Measurements from ENCODE around the gene IAPP.
"Not testable (repeated sequence)": the region's sequence is repeated elsewhere in the genome, so short reads cannot be mapped to it uniquely, and the experiment has no call there.

The IAPP gene

GRCh38 chr12:21350975-21351374 is 21.7 kb upstream of the IAPP start:
- no peak for TF ChIP-seq CTCF (conservative IDR thresholded peaks at IDR 0.05; ENCODE audit: low read depth, low read length)
- DNase-seq (ENCODE audit: low read depth) = no peak
- H3K4me3 ChIP-seq (ENCODE audit: low read length) = no peak overlapping the region

- H3K4me3 ChIP-seq (ENCODE audit: low read length) = no peak overlapping the region
- DNase-seq (ENCODE audit: low read depth) = no peak
- TF ChIP-seq CTCF (conservative IDR thresholded peaks at IDR 0.05; ENCODE audit: low read depth, low read length) = no peak
These were observed 19.2 kb upstream of the IAPP start for GRCh38 chr12:21353487-21353886.

- no peak for TF ChIP-seq CTCF (conservative IDR thresholded peaks at IDR 0.05; ENCODE audit: low read depth, low read length)
- DNase-seq (ENCODE audit: low read depth) = no peak
- H3K4me3 ChIP-seq (ENCODE audit: low read length) = no peak overlapping the region
These were observed 18.8 kb upstream of the IAPP start for GRCh38 chr12:21353948-21354347.

GRCh38 chr12:21354641-21355040 is 18.1 kb upstream of the IAPP start:
- no peak for TF ChIP-seq CTCF (conservative IDR thresholded peaks at IDR 0.05; ENCODE audit: low read depth, low read length)
- no peak overlapping the region for H3K4me3 ChIP-seq (ENCODE audit: low read length)
- no peak for DNase-seq (ENCODE audit: low read depth)

- not testable (repeated sequence) for H3K4me3 ChIP-seq (ENCODE audit: low read length); DNase-seq (ENCODE audit: low read depth)
These were observed 12.1 kb upstream of the IAPP start for GRCh38 chr12:21360632-21361031.

GRCh38 chr12:21369141-21369980 is 3.3 kb upstream of the IAPP start:
- DNase-seq (ENCODE audit: low read depth) = no peak
- no peak overlapping the region for H3K4me3 ChIP-seq (ENCODE audit: low read length)
- TF ChIP-seq CTCF (conservative IDR thresholded peaks at IDR 0.05; ENCODE audit: low read depth, low read length) = no peak

GRCh38 chr12:21370845-21371449 is 1.8 kb upstream of the IAPP start:
- TF ChIP-seq CTCF (conservative IDR thresholded peaks at IDR 0.05; ENCODE audit: low read depth, low read length) = no peak
- H3K4me3 ChIP-seq (ENCODE audit: low read length) = no peak overlapping the region
- DNase-seq (ENCODE audit: low read depth) = no peak
